SK-N-SH treated with all-trans-retinoic acid at 6 μM for 48 hours (cell line): Measurements from ENCODE around the gene SELENOK.
A peak's percentile ranks its signal among the peaks of the same experiment; 100 is the strongest.

Source experiments
- ATAC-seq: fragments of 200-7000 bp; cut with Tn5 transposase; 3 replicates; pipeline ENCODE4 v1.9.1; 2020; ENCODE audit warnings: mild to moderate bottlenecking, moderate library complexity
- BACH2 ChIP-seq: fragments of 250-450 bp; sonication (Bioruptor Pico); IDR thresholded peaks from 2 replicates; pipeline ENCODE4 v1.9.0; 2021; ENCODE audit warnings: mild to moderate bottlenecking, borderline replicate concordance
- CREB5 ChIP-seq: fragments of 250-450 bp; sonication (Bioruptor Pico); IDR thresholded peaks from 2 replicates; pipeline ENCODE4 v1.5.1; 2020; ENCODE audit warnings: low read depth, mild to moderate bottlenecking, moderate library complexity
- CSDC2 ChIP-seq: fragments of 250-450 bp; sonication (Bioruptor Pico); IDR thresholded peaks from 2 replicates; pipeline ENCODE4 v1.5.0; 2020; ENCODE audit warnings: mild to moderate bottlenecking, moderate library complexity
- CSRNP3 ChIP-seq: fragments of 250-450 bp; sonication (Bioruptor Pico); IDR thresholded peaks from 2 replicates; pipeline ENCODE4 v1.5.1; 2021; ENCODE audit warnings: mild to moderate bottlenecking, moderate library complexity
- ESRRG ChIP-seq: fragments of 250-450 bp; sonication (Bioruptor Pico); IDR thresholded peaks from 2 replicates; pipeline ENCODE4 v1.6.1; 2021; ENCODE audit warnings: mild to moderate bottlenecking
- GLIS3 ChIP-seq: fragments of 250-450 bp; sonication (Bioruptor Pico); IDR thresholded peaks from 2 replicates; pipeline ENCODE4 v1.5.0; 2020; ENCODE audit warnings: mild to moderate bottlenecking, moderate library complexity
- ISL1 ChIP-seq: fragments of 250-450 bp; sonication (Bioruptor Pico); IDR thresholded peaks from 2 replicates; pipeline ENCODE4 v2.1.2; 2022; ENCODE audit warnings: mild to moderate bottlenecking, moderate library complexity
- OSR1 ChIP-seq: fragments of 250-450 bp; sonication (Bioruptor Pico); IDR thresholded peaks from 2 replicates; pipeline ENCODE4 v1.8.0; 2022; ENCODE audit warnings: moderate library complexity, mild to moderate bottlenecking, inconsistent platforms
- PATZ1 ChIP-seq: fragments of 250-450 bp; sonication (Bioruptor Pico); IDR thresholded peaks from 2 replicates; pipeline ENCODE4 v1.8.0; 2020; ENCODE audit warnings: mild to moderate bottlenecking, moderate library complexity, borderline replicate concordance
- POU6F1 ChIP-seq: fragments of 250-450 bp; sonication (Bioruptor Pico); IDR thresholded peaks from 2 replicates; pipeline ENCODE4 v1.8.0; 2021; ENCODE audit warnings: low read depth, mild to moderate bottlenecking, moderate library complexity, borderline replicate concordance
- PPARA ChIP-seq: fragments of 250-450 bp; sonication (Bioruptor Pico); IDR thresholded peaks from 2 replicates; pipeline ENCODE4 v1.5.0; 2020; ENCODE audit warnings: mild to moderate bottlenecking, borderline replicate concordance
- RARB ChIP-seq: fragments of 250-450 bp; sonication (Bioruptor Pico); IDR thresholded peaks from 2 replicates; pipeline ENCODE4 v1.8.0; 2021; ENCODE audit warnings: mild to moderate bottlenecking, moderate library complexity
- SNAI2 ChIP-seq: fragments of 250-450 bp; sonication (Bioruptor Pico); IDR thresholded peaks from 2 replicates; pipeline ENCODE4 v1.5.0; 2020; ENCODE audit warnings: mild to moderate bottlenecking, moderate library complexity
- TCF4 ChIP-seq: fragments of 250-450 bp; sonication (Bioruptor Pico); IDR thresholded peaks from 2 replicates; pipeline ENCODE4 v1.8.0; 2021; ENCODE audit warnings: mild to moderate bottlenecking, moderate library complexity, borderline replicate concordance
- TOX ChIP-seq: fragments of 250-450 bp; sonication (Bioruptor Pico); IDR thresholded peaks from 2 replicates; pipeline ENCODE4 v1.8.0; 2021; ENCODE audit warnings: mild to moderate bottlenecking, moderate library complexity, borderline replicate concordance
- TSHZ2 ChIP-seq: fragments of 250-450 bp; sonication (Bioruptor Pico); IDR thresholded peaks from 2 replicates; pipeline ENCODE4 v1.5.0; 2020; ENCODE audit warnings: mild to moderate bottlenecking, moderate library complexity
- ZC3H10 ChIP-seq: fragments of 250-450 bp; sonication (Bioruptor Pico); IDR thresholded peaks from 2 replicates; pipeline ENCODE4 v1.5.1; 2021; ENCODE audit warnings: mild to moderate bottlenecking, moderate library complexity
- ZFP3 ChIP-seq: fragments of 250-450 bp; sonication (Bioruptor Pico); IDR thresholded peaks from 2 replicates; pipeline ENCODE4 v1.5.0; 2020; ENCODE audit warnings: mild to moderate bottlenecking, moderate library complexity
- ZNF565 ChIP-seq: fragments of 450-650 bp; formaldehyde crosslinking; conservative IDR thresholded peaks from 2 replicates; pipeline ENCODE4 v1.5.0; 2020; ENCODE audit warnings: low read depth, mild to moderate bottlenecking, moderate library complexity
- ZNF8 ChIP-seq: fragments of 450-650 bp; formaldehyde crosslinking; IDR thresholded peaks from 2 replicates; pipeline ENCODE4 v1.5.0; 2020; ENCODE audit warnings: mild to moderate bottlenecking, moderate library complexity

The SELENOK gene

GRCh38 chr3:53846134-53846850, 45.4 kb downstream of the SELENOK start, which contains the start of the genes CHDH and IL17RB:
Gene CHDH, minus strand, starts transcription at chr3:53846419. Its CDS starts 22,411 bp downstream, at chr3:53824008.
Gene IL17RB, plus strand, starts transcription at chr3:53846568. Its CDS starts 21 bp downstream, at chr3:53846589.
- ATAC-seq = peak; percentile 39
- TF ChIP-seq ZNF565 (CRISPR knock-in tag) (no peak), ZC3H10 (CRISPR knock-in tag) (no peak), ESRRG (CRISPR knock-in tag) (no peak), BACH2 (CRISPR knock-in tag) (no peak), ISL1 (CRISPR knock-in tag) (no peak), TSHZ2 (CRISPR knock-in tag) (no peak), CREB5 (CRISPR knock-in tag) (no peak), PATZ1 (CRISPR knock-in tag) (no peak)

- TF ChIP-seq GLIS3 (CRISPR knock-in tag) = no peak
- TF ChIP-seq ESRRG (CRISPR knock-in tag) = no peak
- TF ChIP-seq SNAI2 (CRISPR knock-in tag) = no peak
- no peak for TF ChIP-seq TCF4 (CRISPR knock-in tag)
- TF ChIP-seq OSR1 (CRISPR knock-in tag) = no peak
- no peak for TF ChIP-seq PPARA (CRISPR knock-in tag)
- no peak for TF ChIP-seq ZNF565 (CRISPR knock-in tag)
- TF ChIP-seq CSDC2 (CRISPR knock-in tag) = no peak
- ATAC-seq = no peak; the same call in 1 of the 3 replicates
These were observed 45.9 kb downstream of the SELENOK start for GRCh38 chr3:53845881-53846133.

- ATAC-seq = no peak; the same call in 1 of the 3 replicates
- no peak for TF ChIP-seq RARB (CRISPR knock-in tag)
- TF ChIP-seq CSRNP3 (CRISPR knock-in tag) = no peak
- no peak for TF ChIP-seq TSHZ2 (CRISPR knock-in tag)
- no peak for TF ChIP-seq ESRRG (CRISPR knock-in tag)
- TF ChIP-seq ISL1 (CRISPR knock-in tag) = no peak
- TF ChIP-seq PATZ1 (CRISPR knock-in tag) = no peak
- no peak for TF ChIP-seq BACH2 (CRISPR knock-in tag)
- TF ChIP-seq TOX (CRISPR knock-in tag) = no peak
- no peak for TF ChIP-seq CSDC2 (CRISPR knock-in tag)
- no peak for TF ChIP-seq ZNF8 (CRISPR knock-in tag)
- no peak for TF ChIP-seq POU6F1 (CRISPR knock-in tag)
- no peak for TF ChIP-seq ZFP3 (CRISPR knock-in tag)
- TF ChIP-seq ZNF565 (CRISPR knock-in tag) = no peak
- no peak for TF ChIP-seq TCF4 (CRISPR knock-in tag)
- no peak for TF ChIP-seq GLIS3 (CRISPR knock-in tag)
- TF ChIP-seq, all 23 proteins: peak for 0
These were observed 46.4 kb downstream of the SELENOK start for GRCh38 chr3:53845103-53845880.
